ENCODE results near the gene MOGAT3. TPM values are rescaled to one million over a fixed set of nuclear protein-coding genes. Genes with fewer than 3 reads are reported as not detected.

Gene MOGAT3
- total and polyA plus RNA-seq, 3 experiments from 2014 or later, result not detected

DNA sequence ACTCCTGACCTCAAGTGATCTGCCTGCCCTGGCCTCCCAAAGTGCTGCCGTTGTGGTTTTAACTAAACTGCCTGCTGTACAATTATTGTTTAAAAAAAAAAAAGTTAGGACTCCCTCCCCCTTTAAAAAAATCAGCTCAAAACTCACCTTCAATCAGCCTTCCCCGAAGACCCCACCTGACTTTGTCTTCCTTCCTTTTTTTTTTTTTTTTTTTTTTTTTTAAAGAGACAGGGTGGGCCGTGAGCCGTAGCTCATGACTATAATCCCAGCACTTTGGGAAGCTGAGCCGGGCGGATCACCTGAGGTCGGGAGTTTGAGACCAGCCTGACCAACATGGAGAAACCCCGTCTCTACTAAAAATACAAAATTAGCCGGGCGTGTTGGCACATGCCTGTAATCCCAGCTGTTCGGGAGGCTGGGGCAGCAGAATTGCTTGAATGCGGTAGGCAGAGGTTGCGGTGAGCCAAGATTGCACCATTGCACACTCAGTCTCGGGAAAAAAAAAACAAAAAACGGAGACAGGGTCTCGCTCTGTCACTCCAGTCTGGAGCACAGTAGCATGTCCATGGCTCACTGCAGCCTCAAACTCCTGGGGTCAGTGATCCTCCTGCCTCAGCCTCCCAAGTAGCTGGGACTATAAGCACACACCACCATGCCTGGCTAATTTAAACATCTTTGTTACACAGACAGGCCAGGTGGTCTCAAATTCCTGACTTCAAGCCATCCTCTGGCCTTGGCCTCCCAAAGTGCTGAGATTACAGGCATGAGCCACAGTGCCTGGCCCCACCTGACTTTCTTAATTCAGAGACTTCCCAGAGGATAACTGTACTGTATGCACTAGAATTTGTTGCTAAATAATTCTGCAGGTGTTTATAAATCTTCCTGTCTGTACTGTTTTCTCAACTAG is 40.9 kb upstream of the MOGAT3 start:
- POLR2A ChIA-PET, result no interaction called here
- no peaks in the 10 kb centered on the region for H3K9me3 Mint-ChIP-seq

DNA sequence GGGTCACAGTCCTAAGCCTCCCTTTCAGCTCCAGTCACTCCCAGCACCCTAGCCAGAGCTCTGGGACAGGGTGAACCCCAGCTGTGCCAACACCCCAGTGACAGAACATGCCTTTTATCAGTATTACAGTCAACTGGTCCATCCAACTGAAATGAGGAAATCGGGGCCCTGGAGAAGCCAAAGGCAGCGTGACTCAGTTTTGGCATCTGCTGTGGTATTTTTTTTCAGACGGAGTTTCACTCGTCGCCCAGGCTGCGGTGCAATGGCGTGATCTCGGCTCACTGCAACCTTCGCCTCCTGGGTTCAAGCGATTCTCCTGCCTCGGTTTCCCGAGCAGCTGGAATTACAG is 40.2 kb upstream of the MOGAT3 start:
- Histone ChIP-seq H3K36me3 (ENCODE audit: insufficient read depth, low read length) (peaks cover 20% of the 10 kb centered on the region), H3K27ac (ENCODE audit: low read depth, low read length) (peak overlapping the region; percentile 47), H3K4me3 (ENCODE audit: low read length) (no peak overlapping the region), H3K27me3 (ENCODE audit: insufficient read depth, low read length, poor library complexity, severe bottlenecking) (no peaks in the 10 kb centered on the region), H3K9me3 (ENCODE audit: low read length) (no peaks in the 10 kb centered on the region), H3K4me1 (ENCODE audit: insufficient read depth, low read length) (peaks cover 25% of the 10 kb centered on the region)
- ChIA-PET POLR2A (no interaction called here), CTCF (no interaction called here)
- H3K27me3 Mint-ChIP-seq, result no peaks in the 10 kb centered on the region
- no peak overlapping the region for H3K4me3 Mint-ChIP-seq
- peak overlapping the region in 2 of 8 donors; percentile 36 to 83 for H3K27ac Mint-ChIP-seq
- H3K4me1 Mint-ChIP-seq, result peaks cover 24 to 42% (median 35%) of the 10 kb centered on the region in 3 donors
- H3K36me3 Mint-ChIP-seq, result peaks cover 0 to 61% (median 0%) of the 10 kb centered on the region in 3 donors
- no peaks in the 10 kb centered on the region for H3K9me3 Mint-ChIP-seq
- DNase-seq, result no peak

More for the DNA sequence above, 40.9 kb upstream of the MOGAT3 start:
- Mint-ChIP-seq H3K36me3 (peaks cover 0 to 57% (median 0%) of the 10 kb centered on the region in 3 donors), H3K4me1 (peaks cover 24 to 44% (median 35%) of the 10 kb centered on the region in 3 donors), H3K27me3 (no peaks in the 10 kb centered on the region), H3K4me3 (no peak overlapping the region), H3K27ac (no peak overlapping the region)
- H3K36me3 ChIP-seq (ENCODE audit: insufficient read depth, low read length), result peaks cover 20% of the 10 kb centered on the region
- no peak overlapping the region for H3K27ac ChIP-seq (ENCODE audit: low read depth, low read length)
- CTCF ChIA-PET, result interaction anchor here (0.7 kb wide), 1 partner anchor 41 kb away, joined by 5 read pairs; no protein-coding TSS in a partner anchor
- no peak overlapping the region for H3K4me3 ChIP-seq (ENCODE audit: low read length)
- no peaks in the 10 kb centered on the region for H3K9me3 ChIP-seq (ENCODE audit: low read length)
- no peaks in the 10 kb centered on the region for H3K27me3 ChIP-seq (ENCODE audit: insufficient read depth, low read length, poor library complexity, severe bottlenecking)
- no peak for DNase-seq
- H3K4me1 ChIP-seq (ENCODE audit: insufficient read depth, low read length), result peaks cover 27% of the 10 kb centered on the region

DNA sequence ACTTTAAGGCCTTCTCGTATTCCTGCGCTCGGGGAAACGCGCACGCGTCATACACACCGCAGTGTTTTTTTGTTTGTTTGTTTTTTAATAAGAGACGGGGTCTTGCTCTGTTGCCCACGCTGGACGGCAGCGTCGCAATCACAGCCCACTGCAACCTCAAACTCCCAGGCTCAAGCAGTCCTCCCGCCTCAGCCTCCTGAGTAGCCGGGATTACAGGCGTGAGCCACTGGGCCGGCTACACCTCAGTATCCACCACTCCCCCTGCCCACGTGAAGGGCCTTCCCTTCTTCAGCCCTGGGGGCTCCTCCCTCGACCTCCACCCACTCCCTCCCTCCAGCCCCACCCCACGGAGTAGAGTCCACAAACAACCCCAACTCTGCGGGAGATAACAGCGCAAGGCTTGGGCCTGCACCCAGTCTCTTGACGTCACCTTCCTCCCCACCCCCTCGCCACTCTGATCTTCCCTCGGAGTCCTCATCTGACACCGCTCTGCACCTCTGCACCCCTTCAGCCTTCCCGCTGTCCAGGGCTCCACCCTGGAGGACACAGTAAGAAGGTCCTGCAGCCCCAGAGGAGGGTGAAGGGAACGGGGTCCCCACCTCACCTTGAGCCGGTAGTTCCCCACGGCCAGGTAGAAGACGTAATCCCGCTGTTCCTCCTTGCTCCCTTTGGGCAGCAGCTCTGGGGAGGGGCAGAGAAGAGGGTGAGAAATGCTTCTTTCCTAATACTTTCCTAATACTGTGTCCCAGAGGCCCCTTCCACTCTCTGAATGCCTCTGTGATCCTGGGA is 39.6 kb upstream of the MOGAT3 start:
- Mint-ChIP-seq H3K4me1 (peaks cover 19 to 36% (median 29%) of the 10 kb centered on the region in 3 donors), H3K27ac (peak overlapping the region in 2 of 8 donors; percentile 50 to 83), H3K9me3 (no peaks in the 10 kb centered on the region), H3K4me3 (no peak overlapping the region), H3K27me3 (no peaks in the 10 kb centered on the region), H3K36me3 (peaks cover 0 to 58% (median 0%) of the 10 kb centered on the region in 3 donors)
- H3K4me3 ChIP-seq (ENCODE audit: low read length), result no peak overlapping the region
- H3K27ac ChIP-seq (ENCODE audit: low read depth, low read length), result peak overlapping the region; percentile 47
- DNase-seq, result no peak
- CTCF ChIA-PET, result no interaction called here
- H3K9me3 ChIP-seq (ENCODE audit: low read length), result no peaks in the 10 kb centered on the region
- no peaks in the 10 kb centered on the region for H3K27me3 ChIP-seq (ENCODE audit: insufficient read depth, low read length, poor library complexity, severe bottlenecking)
- POLR2A ChIA-PET, result no interaction called here
- H3K36me3 ChIP-seq (ENCODE audit: insufficient read depth, low read length), result peaks cover 20% of the 10 kb centered on the region
- peaks cover 20% of the 10 kb centered on the region for H3K4me1 ChIP-seq (ENCODE audit: insufficient read depth, low read length)

DNA sequence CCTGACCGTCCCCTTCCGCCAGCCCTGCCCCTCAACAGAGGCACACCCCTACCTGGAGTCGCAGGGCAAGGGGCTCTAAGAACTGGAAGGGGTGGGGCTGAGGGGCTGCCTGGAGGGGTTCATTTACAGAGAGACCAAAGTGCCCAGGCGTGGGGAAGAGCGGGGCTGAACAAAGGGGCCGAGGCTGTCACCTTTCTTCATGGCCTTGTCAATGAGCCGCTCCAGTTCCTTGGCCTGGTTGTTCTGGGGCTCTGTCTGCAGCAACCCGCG is 39.0 kb upstream of the MOGAT3 start:
- Mint-ChIP-seq H3K4me3 (no peak overlapping the region), H3K9me3 (no peaks in the 10 kb centered on the region), H3K36me3 (peaks cover 0 to 58% (median 0%) of the 10 kb centered on the region in 3 donors), H3K4me1 (peaks cover 15 to 31% (median 24%) of the 10 kb centered on the region in 3 donors), H3K27me3 (peaks cover 0 to 1% of the 10 kb centered on the region in 2 donors), H3K27ac (peak overlapping the region in 1 of 8 donors; percentile 50)
- Histone ChIP-seq H3K4me1 (ENCODE audit: insufficient read depth, low read length) (peaks cover 16% of the 10 kb centered on the region), H3K4me3 (ENCODE audit: low read length) (no peak overlapping the region), H3K27ac (ENCODE audit: low read depth, low read length) (peak overlapping the region; percentile 47), H3K9me3 (ENCODE audit: low read length) (no peaks in the 10 kb centered on the region), H3K27me3 (ENCODE audit: insufficient read depth, low read length, poor library complexity, severe bottlenecking) (no peaks in the 10 kb centered on the region), H3K36me3 (ENCODE audit: insufficient read depth, low read length) (peaks cover 20% of the 10 kb centered on the region)
- CTCF ChIA-PET, result no interaction called here
- POLR2A ChIA-PET, result no interaction called here
- DNase-seq, result no peak

DNA sequence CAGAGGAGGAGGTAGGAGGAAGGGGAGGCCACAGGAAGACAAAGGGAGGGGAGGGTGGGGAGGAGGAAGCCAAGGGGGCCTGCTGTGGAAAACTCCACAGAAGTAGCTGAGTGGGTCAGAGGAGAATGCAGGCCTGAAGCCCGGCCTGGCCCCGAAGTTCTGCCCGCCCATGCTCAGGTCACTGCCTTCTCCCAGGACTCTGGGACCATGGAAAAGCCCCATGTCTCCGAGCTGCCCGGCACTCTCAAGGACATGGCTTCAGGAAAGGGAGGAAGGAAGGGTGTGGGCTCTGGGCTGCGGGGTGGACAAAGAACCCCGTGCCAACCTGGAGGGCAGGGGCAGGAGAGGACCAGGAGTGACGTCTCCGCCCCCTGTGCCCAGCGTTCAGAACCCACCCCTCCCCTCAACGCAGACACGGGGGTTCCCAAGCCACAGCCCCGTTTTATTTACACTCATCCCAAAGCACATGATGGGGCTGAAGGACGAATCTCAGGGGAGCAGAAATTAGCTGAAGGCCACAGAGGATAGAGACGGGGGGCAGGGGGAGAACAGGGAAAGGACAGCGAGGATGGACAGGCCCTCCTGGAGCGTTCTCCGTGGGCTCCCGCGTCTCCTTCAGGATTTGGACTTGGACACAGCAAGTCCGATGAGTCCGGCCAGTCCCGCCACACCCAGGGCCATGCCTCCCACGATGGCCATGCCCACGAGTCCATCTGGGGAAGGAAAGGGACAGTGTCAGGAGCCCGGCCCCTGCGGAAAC is 38.5 kb upstream of the MOGAT3 start:
- H3K4me1 ChIP-seq (ENCODE audit: insufficient read depth, low read length), result peaks cover 16% of the 10 kb centered on the region
- Mint-ChIP-seq H3K4me1 (peaks cover 11 to 26% (median 19%) of the 10 kb centered on the region in 3 donors), H3K36me3 (peaks cover 0 to 52% (median 0%) of the 10 kb centered on the region in 3 donors), H3K4me3 (no peak overlapping the region), H3K27ac (no peak overlapping the region), H3K9me3 (no peaks in the 10 kb centered on the region), H3K27me3 (peaks cover 0 to 1% of the 10 kb centered on the region in 2 donors)
- peaks cover 20% of the 10 kb centered on the region for H3K36me3 ChIP-seq (ENCODE audit: insufficient read depth, low read length)
- no peaks in the 10 kb centered on the region for H3K9me3 ChIP-seq (ENCODE audit: low read length)
- H3K4me3 ChIP-seq (ENCODE audit: low read length), result no peak overlapping the region
- H3K27ac ChIP-seq (ENCODE audit: low read depth, low read length), result peak overlapping the region; percentile 47
- no peaks in the 10 kb centered on the region for H3K27me3 ChIP-seq (ENCODE audit: insufficient read depth, low read length, poor library complexity, severe bottlenecking)
- no peak for DNase-seq
- ChIA-PET CTCF (interaction anchor here (1.4 kb wide), 1 partner anchor 47 kb away, joined by 6 read pairs; no protein-coding TSS in a partner anchor), POLR2A (no interaction called here)

DNA sequence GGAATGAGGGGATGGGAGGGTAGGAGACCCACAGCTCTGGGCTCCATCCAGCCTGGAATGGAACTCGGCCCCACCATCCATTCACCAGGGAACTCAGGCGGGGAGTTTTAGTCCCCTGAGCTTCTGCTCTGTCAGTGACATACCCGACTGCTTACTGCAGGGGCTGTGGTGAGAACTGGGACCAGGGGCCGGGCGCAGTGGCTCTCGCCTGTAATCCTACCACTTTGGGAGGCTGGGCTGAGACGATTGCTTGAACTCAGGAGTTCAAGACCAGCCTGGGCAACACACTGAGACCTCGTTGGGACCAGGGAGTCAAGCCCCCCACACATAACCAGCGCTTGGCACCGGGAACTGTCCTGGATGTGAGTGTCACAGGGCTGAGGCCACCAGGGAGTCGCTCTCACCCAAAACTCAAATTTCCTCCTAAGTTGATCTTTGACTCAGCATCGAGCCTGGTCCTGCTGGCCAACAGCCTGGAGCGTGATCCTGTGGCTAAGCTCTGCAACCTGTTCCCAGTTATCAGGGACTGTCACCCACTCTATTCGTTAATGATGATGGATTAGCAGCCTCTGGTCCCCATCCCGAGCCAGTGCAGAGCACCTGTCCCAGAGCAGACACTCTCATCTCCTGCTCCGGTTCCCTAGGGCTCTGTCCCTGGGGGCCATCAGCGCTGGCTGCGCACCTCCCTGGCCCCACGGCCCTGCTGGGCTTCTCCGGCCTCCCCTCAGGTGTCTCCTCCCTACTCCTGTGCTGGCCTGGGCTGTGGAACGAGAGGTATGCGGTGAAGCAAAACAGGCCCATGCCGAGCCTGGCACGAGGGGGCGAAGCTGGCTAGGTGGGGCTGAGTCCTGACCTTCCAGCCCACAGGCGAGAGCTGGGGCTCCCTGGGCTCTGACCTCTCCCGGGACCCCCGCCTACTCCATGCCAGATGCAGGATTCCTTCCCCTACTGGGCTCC is 37.7 kb upstream of the MOGAT3 start:
- H3K27me3 ChIP-seq (ENCODE audit: insufficient read depth, low read length, poor library complexity, severe bottlenecking), result no peaks in the 10 kb centered on the region
- ChIA-PET POLR2A (no interaction called here), CTCF (interaction anchor here (1.4 kb wide), 1 partner anchor 46 kb away, joined by 6 read pairs; no protein-coding TSS in a partner anchor)
- H3K27ac ChIP-seq (ENCODE audit: low read depth, low read length), result no peak overlapping the region
- H3K4me1 ChIP-seq (ENCODE audit: insufficient read depth, low read length), result peaks cover 9% of the 10 kb centered on the region
- Mint-ChIP-seq H3K27me3 (peaks cover 0 to 1% of the 10 kb centered on the region in 2 donors), H3K27ac (no peak overlapping the region), H3K36me3 (peaks cover 0 to 46% (median 0%) of the 10 kb centered on the region in 3 donors), H3K9me3 (no peaks in the 10 kb centered on the region), H3K4me1 (peaks cover 4 to 17% (median 12%) of the 10 kb centered on the region in 3 donors), H3K4me3 (no peak overlapping the region)
- no peak for DNase-seq
- no peaks in the 10 kb centered on the region for H3K9me3 ChIP-seq (ENCODE audit: low read length)
- peaks cover 20% of the 10 kb centered on the region for H3K36me3 ChIP-seq (ENCODE audit: insufficient read depth, low read length)
- H3K4me3 ChIP-seq (ENCODE audit: low read length), result no peak overlapping the region

All from CD8-positive, alpha-beta memory T cell (primary cell).